SJSA1 (cell line): ENCODE measurements around the gene NPAS1. TPM values are rescaled to one million over a fixed set of nuclear protein-coding genes. Genes with fewer than 3 reads are reported as not detected.

ENCODE experiments used
- DNase-seq, 2 experiments: peaks; one replicate each; pipeline ENCODE4 v3.0.0-alpha.2; 2015 to 2020; ENCODE audit warnings: low spot score in 2 of 2, low read depth in 1 of 2
- H3K27ac ChIP-seq: fragments of 250-450 bp; sonication (Bioruptor Pico); 2 replicates; pipeline ENCODE4 v1.5.1; 2020; ENCODE audit warnings: mild to moderate bottlenecking, moderate library complexity
- H3K27me3 ChIP-seq: fragments of 250-450 bp; sonication (Bioruptor Pico); replicated peaks from 2 replicates; pipeline ENCODE4 v1.5.1; 2020; ENCODE audit warnings: mild to moderate bottlenecking, moderate library complexity
- H3K36me3 ChIP-seq: fragments of 250-450 bp; sonication (Bioruptor Pico); 2 replicates; pipeline ENCODE4 v1.5.1; 2020; ENCODE audit warnings: mild to moderate bottlenecking
- H3K4me1 ChIP-seq: fragments of 250-450 bp; sonication (Bioruptor Pico); replicated peaks from 2 replicates; pipeline ENCODE4 v1.6.1; 2021; ENCODE audit warnings: mild to moderate bottlenecking
- H3K4me3 ChIP-seq: fragments of 250-450 bp; sonication (Bioruptor Pico); 2 replicates; pipeline ENCODE4 v1.5.1; 2020; ENCODE audit warnings: mild to moderate bottlenecking
- H3K9me3 ChIP-seq: fragments of 250-450 bp; sonication (Bioruptor Pico); replicated peaks from 2 replicates; pipeline ENCODE4 v1.5.1; 2020; ENCODE audit warnings: mild to moderate bottlenecking
- total RNA-seq: library from RNA; depleted of rRNA; stranded (reverse); fragments of >200 nt; shearing (Covaris generic); gene quantifications from 2 replicates; pipeline ENCODE4 v1.2.3, GENCODE V29; 2014; rRNA removed

NPAS1 gene
- not detected in 2 replicates for total RNA-seq

- Histone ChIP-seq H3K4me1 (peaks cover 30% of the 10 kb centered on the region), H3K4me3 (peak within 1 kb of the TSS; percentile 27), H3K27me3 (peaks cover 57% of the 10 kb centered on the region), H3K9me3 (no peaks in the 10 kb centered on the region; the same call in 1 of the 2 replicates), H3K36me3 (no peaks in the 10 kb centered on the region), H3K27ac (no peak within 1 kb of the TSS)
- no peak for DNase-seq
Observed at GRCh38 chr19:47019431-47020041, at the start of gene NPAS1. Gene NPAS1, plus strand, starts transcription at chr19:47019837. Its CDS starts 1,211 bp downstream, at chr19:47021048.

- no peaks in the 10 kb centered on the region for H3K27me3 ChIP-seq
- DNase-seq: peak; percentile 95 to 96
- no peak overlapping the region for H3K4me3 ChIP-seq
- no peaks in the 10 kb centered on the region for H3K9me3 ChIP-seq
- H3K36me3 ChIP-seq: peaks cover 23% of the 10 kb centered on the region
- H3K4me1 ChIP-seq: peaks cover 47% of the 10 kb centered on the region
- peak overlapping the region; percentile 95 for H3K27ac ChIP-seq
Observed at GRCh38 chr19:46970815-46971214, 48.8 kb upstream of the NPAS1 start.

GRCh38 chr19:46972311-46972710 lies 47.3 kb upstream of the NPAS1 start:
- Histone ChIP-seq H3K27ac (no peak overlapping the region), H3K4me1 (peaks cover 62% of the 10 kb centered on the region), H3K27me3 (no peaks in the 10 kb centered on the region), H3K9me3 (no peaks in the 10 kb centered on the region), H3K4me3 (no peak overlapping the region), H3K36me3 (peaks cover 24% of the 10 kb centered on the region)
- DNase-seq: no peak

GRCh38 chr19:46974181-46974580 lies 45.5 kb upstream of the NPAS1 start:
- Histone ChIP-seq H3K9me3 (no peaks in the 10 kb centered on the region), H3K27me3 (no peaks in the 10 kb centered on the region), H3K27ac (peak overlapping the region; percentile 90), H3K4me1 (peaks cover 73% of the 10 kb centered on the region), H3K4me3 (no peak overlapping the region), H3K36me3 (peaks cover 31% of the 10 kb centered on the region)
- no peak for DNase-seq

- Histone ChIP-seq H3K36me3 (peaks cover 28% of the 10 kb centered on the region), H3K4me1 (peaks cover 64% of the 10 kb centered on the region), H3K4me3 (no peak overlapping the region), H3K9me3 (no peaks in the 10 kb centered on the region), H3K27ac (peak overlapping the region; percentile 90), H3K27me3 (no peaks in the 10 kb centered on the region)
- no peak for DNase-seq
Observed at GRCh38 chr19:46975011-46975924, 44.4 kb upstream of the NPAS1 start.

- Histone ChIP-seq H3K4me1 (peaks cover 64% of the 10 kb centered on the region), H3K9me3 (no peaks in the 10 kb centered on the region), H3K27ac (peak overlapping the region; percentile 90), H3K27me3 (no peaks in the 10 kb centered on the region), H3K36me3 (peaks cover 28% of the 10 kb centered on the region), H3K4me3 (no peak overlapping the region)
- DNase-seq: peak; percentile 85 to 90
Observed at GRCh38 chr19:46975925-46976782, 43.5 kb upstream of the NPAS1 start.

GRCh38 chr19:46976845-46977320 lies 42.8 kb upstream of the NPAS1 start:
- no peaks in the 10 kb centered on the region for H3K27me3 ChIP-seq
- peaks cover 64% of the 10 kb centered on the region for H3K4me1 ChIP-seq
- H3K36me3 ChIP-seq: peaks cover 25% of the 10 kb centered on the region
- peak; percentile 63 to 72 for DNase-seq
- H3K27ac ChIP-seq: peak overlapping the region; percentile 90
- H3K4me3 ChIP-seq: no peak overlapping the region
- no peaks in the 10 kb centered on the region for H3K9me3 ChIP-seq

- Histone ChIP-seq H3K27ac (peak overlapping the region; percentile 90), H3K27me3 (no peaks in the 10 kb centered on the region), H3K9me3 (no peaks in the 10 kb centered on the region), H3K4me3 (no peak overlapping the region), H3K4me1 (peaks cover 67% of the 10 kb centered on the region), H3K36me3 (peaks cover 25% of the 10 kb centered on the region)
- no peak for DNase-seq
Observed at GRCh38 chr19:46977548-46977947, 42.1 kb upstream of the NPAS1 start.

GRCh38 chr19:46978171-46978869 lies 41.3 kb upstream of the NPAS1 start:
- Histone ChIP-seq H3K27me3 (no peaks in the 10 kb centered on the region), H3K9me3 (no peaks in the 10 kb centered on the region), H3K4me3 (no peak overlapping the region), H3K27ac (peak overlapping the region; percentile 90; the same call in 1 of the 2 replicates), H3K4me1 (peaks cover 75% of the 10 kb centered on the region), H3K36me3 (peaks cover 25% of the 10 kb centered on the region)
- peak in 1 of 2 experiments; percentile 36 for DNase-seq

- Histone ChIP-seq H3K27ac (no peak overlapping the region), H3K4me1 (peaks cover 76% of the 10 kb centered on the region)
- DNase-seq: no peak
Observed at GRCh38 chr19:46979126-46980105, 40.2 kb upstream of the NPAS1 start.

GRCh38 chr19:46980761-46981160 lies 38.9 kb upstream of the NPAS1 start:
- DNase-seq: no peak
- Histone ChIP-seq H3K27ac (no peak overlapping the region), H3K27me3 (no peaks in the 10 kb centered on the region), H3K4me3 (no peak overlapping the region), H3K9me3 (no peaks in the 10 kb centered on the region), H3K36me3 (peaks cover 15% of the 10 kb centered on the region), H3K4me1 (peaks cover 73% of the 10 kb centered on the region)

More at GRCh38 chr19:46979126-46980105, 40.2 kb upstream of the NPAS1 start:
- H3K9me3 ChIP-seq: no peaks in the 10 kb centered on the region
- peaks cover 20% of the 10 kb centered on the region for H3K36me3 ChIP-seq
- no peak overlapping the region for H3K4me3 ChIP-seq
- H3K27me3 ChIP-seq: no peaks in the 10 kb centered on the region
